Measurements from ENCODE around the gene SHOC2.
A peak's percentile ranks its signal among the peaks of the same experiment; 100 is the strongest.
"Not testable (repeated sequence)": the region's sequence is repeated elsewhere in the genome, so short reads cannot be mapped to it uniquely, and the experiment has no call there.

The SHOC2 gene

GRCh38 chr10:110901954-110902819 lies 17.2 kb upstream of the SHOC2 start:
- peak; percentile 21 for DNase-seq (ENCODE audit: low spot score)

DNA sequence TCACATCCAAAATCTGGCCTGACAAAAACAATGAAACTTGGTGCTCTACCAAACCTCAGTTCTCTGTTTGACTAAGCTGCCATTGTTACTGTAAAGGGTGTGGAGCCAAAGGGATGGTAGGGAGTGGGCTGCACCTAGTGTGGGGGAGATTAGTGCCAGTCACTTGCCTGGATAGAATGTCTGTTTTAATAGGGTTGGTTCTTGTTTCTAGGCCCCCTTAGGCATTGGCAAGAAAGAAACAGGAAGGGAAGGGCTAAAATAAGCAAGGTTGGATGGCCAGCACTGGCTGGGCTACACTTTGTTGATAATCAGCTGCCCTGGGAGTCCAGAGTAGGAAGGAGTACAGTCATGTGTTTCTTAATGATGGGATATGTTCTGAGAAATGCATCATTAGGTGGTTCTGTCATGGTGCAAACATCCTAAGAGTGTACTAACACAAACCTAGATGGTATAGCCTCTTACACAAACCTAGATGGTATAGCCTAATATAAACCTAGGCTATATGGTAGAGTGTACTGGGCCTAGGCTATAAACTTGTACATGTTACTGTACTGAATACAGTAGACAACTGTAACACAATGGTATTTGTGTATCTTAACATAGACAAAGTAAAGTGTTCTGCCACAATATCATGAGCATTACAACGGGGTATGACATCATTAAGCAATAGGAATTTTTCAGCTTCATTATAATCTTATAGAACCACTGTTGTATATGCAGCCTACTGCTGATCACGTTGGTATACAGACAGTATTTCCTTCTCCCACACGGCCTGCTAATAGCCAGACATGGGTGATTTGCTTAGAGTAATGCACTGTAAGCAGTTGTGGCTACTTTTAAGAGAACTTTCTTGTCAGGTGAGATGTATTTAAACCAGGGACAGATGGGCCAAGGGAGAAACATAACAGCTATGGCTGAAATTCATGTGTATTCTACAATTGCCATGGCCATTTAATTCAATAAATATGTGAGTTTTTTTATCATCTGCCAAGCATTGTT lies 15.8 kb upstream of the SHOC2 start:
- DNase-seq (ENCODE audit: low spot score), result no peak

GRCh38 chr10:110910138-110910537 lies 9.3 kb upstream of the SHOC2 start:
- no peak for DNase-seq (ENCODE audit: low spot score)

GRCh38 chr10:110912374-110912773 lies 7.0 kb upstream of the SHOC2 start:
- peak; percentile 40 for DNase-seq (ENCODE audit: low spot score)

DNA sequence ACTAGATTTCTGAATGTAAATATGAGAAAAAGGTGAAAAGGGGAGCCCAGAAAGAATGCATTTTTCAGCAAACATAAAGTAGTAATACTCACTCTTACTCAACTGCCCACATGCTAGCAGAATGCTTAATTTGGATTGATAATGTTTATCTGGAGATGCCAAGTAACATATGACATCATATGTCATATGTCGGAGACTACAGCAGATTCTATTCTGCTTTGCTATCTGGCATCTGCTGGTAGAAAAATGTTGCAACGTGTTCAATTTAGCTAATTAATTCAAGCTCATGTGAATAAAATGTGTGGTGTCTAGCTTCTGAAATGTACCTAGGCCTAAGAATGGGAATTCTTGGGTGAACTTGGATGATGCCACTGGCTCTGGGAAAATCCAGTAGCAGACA lies 5.0 kb upstream of the SHOC2 start:
- DNase-seq (ENCODE audit: low spot score), result no peak

DNA sequence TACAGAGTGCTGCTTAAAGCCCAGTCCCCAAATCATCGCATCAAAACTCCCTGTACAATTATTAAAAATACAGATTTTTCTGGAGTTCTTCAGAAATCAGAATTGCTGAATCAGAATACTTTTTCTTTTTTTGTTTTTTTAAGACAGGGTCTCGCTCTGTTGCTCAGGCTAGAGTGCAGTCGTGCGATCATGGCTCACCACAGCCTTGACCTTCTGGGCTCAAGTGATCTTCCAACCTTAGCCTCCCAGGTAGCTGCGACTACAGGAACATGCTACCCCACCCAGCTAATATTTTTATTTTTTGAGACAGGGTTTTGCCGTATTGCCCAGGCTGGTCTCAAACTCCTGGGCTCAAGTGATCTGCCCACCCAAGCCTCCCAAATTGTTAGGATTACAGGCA lies 4.4 kb upstream of the SHOC2 start:
- no peak for DNase-seq (ENCODE audit: low spot score)

DNA sequence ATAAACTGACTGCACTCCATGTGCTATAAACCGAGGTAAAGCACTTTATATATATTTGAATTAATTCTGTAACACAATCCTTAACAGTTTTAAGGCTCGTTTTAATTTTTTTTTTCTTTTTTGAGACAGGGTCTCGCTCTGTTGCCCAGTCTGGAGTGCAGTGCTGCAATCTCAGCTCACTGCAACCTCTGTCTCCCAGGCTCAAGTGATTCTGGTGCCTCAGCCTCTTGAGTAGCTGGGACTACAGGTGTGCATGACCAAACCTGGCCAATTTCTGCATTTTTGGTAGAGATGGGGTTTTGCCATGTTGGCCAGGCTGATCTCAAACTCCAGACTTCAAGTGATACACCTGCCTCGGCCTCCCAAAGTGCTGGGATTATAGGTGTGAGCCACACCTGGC lies 3.8 kb upstream of the SHOC2 start:
- not testable (repeated sequence) for DNase-seq (ENCODE audit: low spot score)

- DNase-seq (ENCODE audit: low spot score), result peak; percentile 66
Observed at GRCh38 chr10:110916554-110917346, 2.7 kb upstream of the SHOC2 start.

DNA sequence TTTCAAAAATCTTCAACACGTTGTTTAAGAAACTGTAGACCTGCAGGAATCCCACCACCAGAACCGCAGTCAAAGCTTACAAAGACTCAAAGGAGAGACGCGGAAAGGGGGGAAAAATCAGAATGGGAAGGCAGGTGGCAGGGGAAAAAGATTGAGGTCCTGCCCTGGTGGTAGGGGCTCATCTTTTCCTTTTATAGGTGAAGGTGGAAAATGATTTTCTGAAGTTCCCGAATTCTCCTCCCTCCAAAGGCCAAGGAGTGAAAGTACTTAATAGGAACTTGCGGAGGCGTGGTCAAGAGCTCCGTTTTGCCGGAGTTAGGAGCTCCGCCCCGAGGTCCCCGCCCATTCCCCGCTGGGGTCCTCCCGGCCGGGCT lies 1.1 kb upstream of the SHOC2 start:
- DNase-seq (ENCODE audit: low spot score), result peak; percentile 93

DNA sequence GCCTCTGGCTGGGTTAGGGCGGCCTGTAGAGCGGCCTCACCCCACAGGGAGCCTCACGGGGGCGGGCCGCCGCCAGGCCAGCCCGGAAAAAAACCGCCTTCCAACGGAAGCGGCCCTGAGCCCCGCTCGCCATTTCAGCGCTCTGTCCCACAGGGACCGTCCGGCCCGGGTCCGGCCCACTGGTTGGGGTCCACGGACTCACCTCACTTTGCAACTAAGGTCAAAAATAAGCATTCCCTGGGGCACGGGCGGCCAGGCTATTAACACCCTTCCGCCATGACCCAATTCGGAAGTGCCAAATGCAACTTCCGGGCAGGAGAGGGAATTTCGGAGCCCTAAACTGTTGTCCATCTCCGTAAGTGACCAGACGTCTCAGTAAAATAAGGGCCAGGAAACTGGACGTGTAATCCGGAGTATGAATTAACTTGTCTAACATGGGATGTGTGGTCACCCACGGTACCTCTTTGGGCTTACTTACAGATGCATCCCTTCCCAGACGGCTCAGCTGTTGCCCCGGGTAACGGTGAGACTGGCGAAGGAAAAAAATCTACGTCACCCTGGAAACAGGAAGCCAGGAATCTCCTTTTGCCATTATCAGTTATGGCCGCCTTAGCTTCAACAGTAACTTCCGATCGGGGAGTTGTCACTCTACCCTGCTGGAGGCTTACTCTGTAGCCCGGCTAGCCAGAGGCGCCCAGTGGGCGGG lies 608 bp upstream of the SHOC2 start, which contains the start of gene BBIP1:
Gene BBIP1 (minus strand): TSS at position 538 of the 706 bp plus-strand sequence. CDS start 1,023 bp downstream, outside the sequence.
- DNase-seq (ENCODE audit: low spot score), result peak; percentile 94

DNA sequence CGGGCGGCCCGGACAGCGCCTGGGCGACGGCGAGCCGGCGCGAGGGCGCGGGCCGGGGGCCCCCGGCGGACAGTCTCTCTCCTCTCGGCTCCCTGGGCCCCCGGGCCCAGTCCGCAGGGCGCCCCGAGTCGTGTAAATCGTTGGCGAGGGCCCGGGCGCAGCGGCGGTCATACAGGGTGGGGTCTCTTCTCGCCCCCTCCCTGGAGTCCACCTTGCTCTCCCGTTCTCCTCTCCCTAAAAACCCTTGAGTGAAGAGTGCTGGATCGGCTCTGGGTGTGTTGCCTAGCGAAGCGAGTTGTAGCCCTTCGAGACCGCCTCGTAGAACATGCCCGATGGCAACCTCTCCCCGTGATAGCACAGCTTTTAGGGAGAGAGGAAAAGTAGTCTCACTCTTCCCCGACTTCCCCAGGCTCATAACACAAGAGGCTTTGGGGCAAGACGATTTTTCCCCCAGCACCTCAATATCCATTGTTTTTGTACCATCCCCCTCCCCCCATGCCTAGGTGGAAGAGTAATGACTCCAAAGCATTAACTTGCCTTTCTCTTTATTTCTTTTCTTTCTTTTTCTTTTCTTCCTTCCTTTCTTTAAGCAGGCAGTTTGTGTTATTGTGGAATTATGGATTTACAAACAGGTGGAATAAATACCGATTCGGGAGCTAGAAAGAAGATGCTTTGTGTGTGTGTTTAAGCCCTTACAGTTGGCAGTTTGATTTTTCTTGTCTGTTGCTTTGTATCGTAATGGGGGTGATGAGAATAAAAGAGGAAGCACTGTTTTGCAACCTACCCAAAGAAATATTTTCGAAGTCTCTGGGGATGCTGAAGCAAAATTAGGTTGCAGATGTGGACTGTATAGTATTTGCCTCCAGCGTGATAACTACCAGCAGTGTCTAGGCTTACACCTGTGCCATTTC lies 822 bp downstream of the SHOC2 start:
- DNase-seq (ENCODE audit: low spot score), result no peak

DNA sequence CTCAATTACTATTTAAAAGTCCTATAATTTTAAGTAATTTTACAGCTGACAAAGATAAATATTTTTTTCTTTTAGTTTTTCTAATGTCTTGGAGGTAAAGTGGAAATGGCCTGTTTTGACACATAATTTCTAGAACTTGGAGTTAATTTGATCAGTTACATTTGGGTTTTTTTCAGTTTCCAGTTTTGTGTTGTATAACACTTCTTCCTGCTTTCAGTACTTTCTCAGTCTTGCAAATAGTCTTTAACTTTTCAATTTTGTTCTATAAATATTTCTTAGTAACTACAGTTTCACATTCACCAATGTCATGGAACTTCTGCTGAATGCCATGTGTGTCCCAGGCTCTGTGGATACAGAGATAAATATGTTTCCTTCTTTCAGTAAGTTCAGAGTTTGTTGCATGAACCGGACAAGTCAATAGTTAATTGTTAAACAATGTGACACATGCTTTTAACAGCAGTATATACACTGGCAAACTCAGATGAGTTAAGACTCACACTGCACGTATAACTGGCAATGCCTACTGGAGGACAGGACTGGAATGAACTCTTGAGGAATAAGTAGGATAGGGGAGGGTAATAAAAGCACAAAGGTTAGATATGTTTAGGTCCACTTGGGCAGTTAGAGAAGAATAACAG lies 4.6 kb downstream of the SHOC2 start:
- DNase-seq (ENCODE audit: low spot score), result no peak

DNA sequence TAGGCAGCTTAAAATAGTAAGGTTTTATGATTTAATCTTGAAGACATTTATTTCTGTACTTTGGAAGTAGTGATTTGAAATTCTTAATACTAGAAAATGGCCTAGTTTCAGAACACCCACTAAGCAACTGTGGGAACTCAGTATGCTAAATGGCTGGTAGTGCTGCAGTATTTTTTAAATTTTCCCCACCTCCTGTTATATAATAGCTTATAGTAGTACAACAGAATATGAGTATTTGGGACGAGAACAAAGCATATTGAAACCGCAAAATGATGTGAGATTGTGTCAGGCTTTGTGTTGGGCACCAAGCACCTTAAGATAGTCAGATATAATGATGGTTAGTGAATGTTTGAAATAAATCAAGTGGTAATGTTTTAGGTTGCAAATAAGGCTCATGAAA lies 8.1 kb downstream of the SHOC2 start:
- DNase-seq (ENCODE audit: low spot score), result no peak

- no peak for DNase-seq (ENCODE audit: low spot score)
Observed at GRCh38 chr10:110931769-110932381, 12.5 kb downstream of the SHOC2 start.

DNA sequence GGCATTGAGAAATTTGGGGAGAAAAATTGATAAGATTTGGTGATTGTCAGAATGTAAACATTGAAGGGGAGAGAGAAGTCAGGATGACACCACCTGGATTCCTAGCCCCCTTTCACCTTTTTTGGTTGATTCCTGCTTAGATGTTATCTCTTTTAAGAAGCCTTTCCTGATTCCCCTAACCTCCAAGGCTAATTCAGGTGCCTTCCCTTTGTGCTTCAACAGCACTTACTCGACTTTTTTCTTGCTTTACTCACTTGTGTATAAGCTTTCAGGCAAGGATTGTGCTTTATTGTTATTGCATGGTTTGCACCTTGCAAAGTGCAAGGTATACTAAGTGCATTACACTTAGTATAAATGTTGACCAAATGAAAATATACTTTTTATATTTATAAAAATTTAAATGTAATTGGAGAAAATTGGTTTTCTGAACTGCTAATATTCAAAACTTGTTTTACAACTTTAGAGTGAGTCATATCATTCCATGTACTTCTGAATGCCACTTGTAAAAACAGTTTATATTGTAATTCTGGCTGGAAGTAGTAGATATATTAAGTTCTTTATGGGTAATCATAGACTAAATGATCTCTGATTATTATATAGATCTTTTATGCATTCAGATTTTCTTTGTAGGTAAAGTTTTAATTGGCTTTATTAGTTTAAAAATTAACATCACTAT lies 13.2 kb downstream of the SHOC2 start:
- DNase-seq (ENCODE audit: low spot score), result no peak

DNA sequence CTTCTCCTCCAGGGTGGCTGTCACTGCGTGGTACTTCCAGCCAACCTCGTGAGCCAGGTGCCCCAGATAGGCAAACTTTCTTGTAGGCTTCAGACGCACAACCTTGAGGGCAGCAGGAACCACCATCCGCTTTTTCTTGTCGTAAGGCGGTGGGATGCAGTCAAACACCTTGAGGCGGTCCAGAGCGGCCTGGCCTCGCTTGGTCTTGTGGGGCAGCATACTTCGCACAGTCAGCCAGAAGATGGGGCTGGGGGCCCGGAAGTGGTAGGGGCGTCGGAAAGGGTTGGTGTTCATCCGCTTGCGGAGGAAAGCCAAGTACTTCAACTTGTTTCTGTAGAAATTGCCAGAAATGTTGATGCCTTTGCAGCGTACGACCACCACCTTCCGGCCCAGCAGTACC lies 17.4 kb downstream of the SHOC2 start:
- DNase-seq (ENCODE audit: low spot score), result no peak

DNA sequence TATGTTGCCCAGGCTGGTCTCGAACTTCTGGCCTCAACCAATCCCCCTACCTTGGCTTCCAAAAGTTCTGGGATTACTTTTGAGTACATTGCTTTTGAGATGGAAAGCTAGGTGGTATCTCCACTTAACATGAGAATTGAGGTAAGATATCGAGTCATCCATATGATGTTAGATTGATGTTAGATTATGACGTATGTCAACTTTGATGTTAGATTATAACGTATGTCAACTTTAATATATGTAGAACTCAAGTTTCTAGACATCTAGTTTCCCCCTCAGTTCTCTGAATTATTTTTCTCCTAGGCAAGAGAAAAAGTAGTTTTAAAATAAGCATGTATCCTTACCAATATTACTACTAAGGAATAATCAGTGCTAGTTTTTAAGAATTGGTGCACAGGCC lies 20.0 kb downstream of the SHOC2 start:
- DNase-seq (ENCODE audit: low spot score), result no peak

DNA sequence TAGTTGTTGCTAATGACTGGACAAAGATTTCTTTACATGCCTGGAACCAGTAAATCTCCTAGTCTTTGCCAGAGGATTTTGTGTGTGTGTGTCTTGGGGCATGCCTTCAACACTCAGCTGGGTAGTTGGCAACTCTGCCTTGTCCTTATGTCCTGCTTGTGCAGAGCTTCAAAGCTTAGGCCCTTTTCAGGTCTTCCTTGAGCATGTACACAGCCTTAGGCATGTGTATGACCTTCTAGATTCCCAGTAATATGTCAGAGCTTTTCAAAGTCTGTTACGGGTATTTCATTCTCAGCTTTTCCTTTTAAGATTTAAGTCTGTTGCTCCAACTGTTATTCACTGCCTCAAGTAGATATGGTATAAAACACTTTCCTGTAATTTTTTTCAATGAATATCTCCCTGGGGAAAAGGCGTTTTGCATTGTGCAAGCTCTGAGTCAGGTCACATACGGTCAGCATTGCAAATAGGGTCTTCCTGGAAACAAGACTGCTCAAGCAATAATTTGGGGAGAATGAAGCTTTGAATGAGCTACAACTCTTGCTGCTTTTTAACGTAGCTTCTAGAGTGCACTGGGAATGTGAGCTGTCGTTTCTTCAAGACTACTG lies 25.5 kb downstream of the SHOC2 start:
- DNase-seq (ENCODE audit: low spot score), result no peak

All from AG08396 (cell line).